WTC11 (cell line): Measurements from ENCODE around the gene SELENOF.

Source experiments
- CREB1 ChIP-seq: sonication (generic); formaldehyde crosslinking; IDR thresholded peaks from 2 replicates; pipeline ENCODE4 v1.8.0; 2023; ENCODE audit warnings: mild to moderate bottlenecking, missing genetic modification reagents
- ETV6 ChIP-seq: sonication (generic); formaldehyde crosslinking; IDR thresholded peaks from 2 replicates; pipeline ENCODE4 v1.8.1; 2022; ENCODE audit warnings: mild to moderate bottlenecking, missing genetic modification reagents
- FOXJ3 ChIP-seq: sonication (generic); formaldehyde crosslinking; IDR thresholded peaks from 2 replicates; pipeline ENCODE4 v1.9.0; 2021; ENCODE audit warnings: missing genetic modification reagents, mild to moderate bottlenecking, borderline replicate concordance
- GTF2I ChIP-seq: fragments of 250-450 bp; sonication (Bioruptor Pico); conservative IDR thresholded peaks from 2 replicates; pipeline ENCODE4 v1.4.0; 2021; ENCODE audit warnings: mild to moderate bottlenecking
- IRF2 ChIP-seq: sonication (generic); formaldehyde crosslinking; IDR thresholded peaks from 2 replicates; pipeline ENCODE4 v1.8.0; 2022; ENCODE audit warnings: low read depth, missing genetic modification reagents, borderline replicate concordance
- JUN ChIP-seq: sonication (generic); formaldehyde crosslinking; IDR thresholded peaks from 2 replicates; pipeline ENCODE4 v1.8.0; 2023; ENCODE audit warnings: mild to moderate bottlenecking, missing genetic modification reagents
- NR1H2 ChIP-seq: sonication (generic); formaldehyde crosslinking; IDR thresholded peaks from 2 replicates; pipeline ENCODE4 v1.9.0; 2021; ENCODE audit warnings: mild to moderate bottlenecking, moderate library complexity, missing genetic modification reagents
- SOX15 ChIP-seq: fragments of 250-450 bp; sonication (Bioruptor Pico); IDR thresholded peaks from 2 replicates; pipeline ENCODE4 v1.9.0; 2021; ENCODE audit warnings: mild to moderate bottlenecking
- TEAD4 ChIP-seq: sonication (generic); formaldehyde crosslinking; IDR thresholded peaks from 2 replicates; pipeline ENCODE4 v1.8.0; 2022; ENCODE audit warnings: mild to moderate bottlenecking, missing genetic modification reagents
- ZNF121 ChIP-seq: sonication (generic); formaldehyde crosslinking; IDR thresholded peaks from 2 replicates; pipeline ENCODE4 v1.8.0; 2023; ENCODE audit warnings: missing genetic modification reagents
- TF ChIP-seq, protein P1 (sequence below): fragments of 200-600 bp; IDR thresholded peaks from 2 replicates; pipeline ENCODE4 v1.8.0; 2022; ENCODE audit warnings: antibody characterized with exemption
- TF ChIP-seq, protein P2 (sequence below): sonication (generic); formaldehyde crosslinking; IDR thresholded peaks from 2 replicates; pipeline ENCODE4 v1.8.1; 2023; ENCODE audit warnings: mild to moderate bottlenecking, missing genetic modification reagents, moderate library complexity
- TF ChIP-seq, protein P3 (sequence below): sonication (generic); formaldehyde crosslinking; IDR thresholded peaks from 2 replicates; pipeline ENCODE4 v1.8.1; 2022; ENCODE audit warnings: missing genetic modification reagents, borderline replicate concordance

DNA sequence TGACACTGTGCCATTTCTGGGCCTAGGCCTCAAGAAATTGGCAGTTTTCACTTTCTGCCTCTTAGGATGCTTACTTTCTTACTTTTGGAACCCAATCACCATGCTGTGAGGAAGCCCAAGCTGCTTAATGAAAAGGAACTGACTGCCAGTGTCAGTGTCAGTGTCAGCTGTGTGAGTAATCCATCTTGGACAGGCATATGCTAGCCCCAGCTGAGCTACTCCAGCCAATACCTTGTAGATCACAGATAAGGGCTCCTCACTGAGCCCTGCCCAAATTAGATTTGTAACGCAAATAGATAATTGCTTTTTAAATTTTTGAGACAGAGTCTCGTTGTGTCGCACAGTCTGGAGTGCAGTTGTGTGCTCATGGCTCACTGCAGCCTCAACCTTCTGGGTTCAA lies 59.6 kb downstream of the SELENOF start:
- TF ChIP-seq, protein P1, sequence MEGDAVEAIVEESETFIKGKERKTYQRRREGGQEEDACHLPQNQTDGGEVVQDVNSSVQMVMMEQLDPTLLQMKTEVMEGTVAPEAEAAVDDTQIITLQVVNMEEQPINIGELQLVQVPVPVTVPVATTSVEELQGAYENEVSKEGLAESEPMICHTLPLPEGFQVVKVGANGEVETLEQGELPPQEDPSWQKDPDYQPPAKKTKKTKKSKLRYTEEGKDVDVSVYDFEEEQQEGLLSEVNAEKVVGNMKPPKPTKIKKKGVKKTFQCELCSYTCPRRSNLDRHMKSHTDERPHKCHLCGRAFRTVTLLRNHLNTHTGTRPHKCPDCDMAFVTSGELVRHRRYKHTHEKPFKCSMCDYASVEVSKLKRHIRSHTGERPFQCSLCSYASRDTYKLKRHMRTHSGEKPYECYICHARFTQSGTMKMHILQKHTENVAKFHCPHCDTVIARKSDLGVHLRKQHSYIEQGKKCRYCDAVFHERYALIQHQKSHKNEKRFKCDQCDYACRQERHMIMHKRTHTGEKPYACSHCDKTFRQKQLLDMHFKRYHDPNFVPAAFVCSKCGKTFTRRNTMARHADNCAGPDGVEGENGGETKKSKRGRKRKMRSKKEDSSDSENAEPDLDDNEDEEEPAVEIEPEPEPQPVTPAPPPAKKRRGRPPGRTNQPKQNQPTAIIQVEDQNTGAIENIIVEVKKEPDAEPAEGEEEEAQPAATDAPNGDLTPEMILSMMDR: no peak
- TF ChIP-seq CREB1 (CRISPR knock-in tag) (no peak), ETV6 (CRISPR knock-in tag) (no peak), IRF2 (CRISPR knock-in tag) (no peak), SOX15 (CRISPR knock-in tag) (no peak), JUN (no peak), ZNF121 (CRISPR knock-in tag) (no peak), TEAD4 (CRISPR knock-in tag) (no peak), NR1H2 (no peak), FOXJ3 (CRISPR knock-in tag) (no peak), GTF2I (CRISPR knock-in tag) (no peak)
- TF ChIP-seq, protein P2, sequence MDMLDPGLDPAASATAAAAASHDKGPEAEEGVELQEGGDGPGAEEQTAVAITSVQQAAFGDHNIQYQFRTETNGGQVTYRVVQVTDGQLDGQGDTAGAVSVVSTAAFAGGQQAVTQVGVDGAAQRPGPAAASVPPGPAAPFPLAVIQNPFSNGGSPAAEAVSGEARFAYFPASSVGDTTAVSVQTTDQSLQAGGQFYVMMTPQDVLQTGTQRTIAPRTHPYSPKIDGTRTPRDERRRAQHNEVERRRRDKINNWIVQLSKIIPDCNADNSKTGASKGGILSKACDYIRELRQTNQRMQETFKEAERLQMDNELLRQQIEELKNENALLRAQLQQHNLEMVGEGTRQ (CRISPR knock-in tag): no peak
- TF ChIP-seq, protein P3, sequence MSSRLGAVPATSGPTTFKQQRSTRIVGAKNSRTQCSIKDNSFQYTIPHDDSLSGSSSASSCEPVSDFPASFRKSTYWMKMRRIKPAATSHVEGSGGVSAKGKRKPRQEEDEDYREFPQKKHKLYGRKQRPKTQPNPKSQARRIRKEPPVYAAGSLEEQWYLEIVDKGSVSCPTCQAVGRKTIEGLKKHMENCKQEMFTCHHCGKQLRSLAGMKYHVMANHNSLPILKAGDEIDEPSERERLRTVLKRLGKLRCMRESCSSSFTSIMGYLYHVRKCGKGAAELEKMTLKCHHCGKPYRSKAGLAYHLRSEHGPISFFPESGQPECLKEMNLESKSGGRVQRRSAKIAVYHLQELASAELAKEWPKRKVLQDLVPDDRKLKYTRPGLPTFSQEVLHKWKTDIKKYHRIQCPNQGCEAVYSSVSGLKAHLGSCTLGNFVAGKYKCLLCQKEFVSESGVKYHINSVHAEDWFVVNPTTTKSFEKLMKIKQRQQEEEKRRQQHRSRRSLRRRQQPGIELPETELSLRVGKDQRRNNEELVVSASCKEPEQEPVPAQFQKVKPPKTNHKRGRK: no peak
